HL-60 (cell line): ENCODE measurements around the gene FBH1.

ENCODE experiments used
- DNase-seq, 2 experiments: peaks; one replicate each; pipeline ENCODE4 v3.0.0-alpha.2; 2010 to 2020; ENCODE audit warnings: low read depth in 1 of 2, low spot score in 1 of 2
- H3K27ac ChIP-seq: fragments of 250-450 bp; sonication (Bioruptor Pico); replicated peaks from 2 replicates; pipeline ENCODE4 v1.5.1; 2020; ENCODE audit warnings: mild to moderate bottlenecking, moderate library complexity
- H3K27me3 ChIP-seq: fragments of 250-450 bp; sonication (Bioruptor Pico); 2 replicates; pipeline ENCODE4 v1.5.1; 2021; ENCODE audit warnings: mild to moderate bottlenecking, moderate library complexity; ENCODE audit not compliant: insufficient read depth, poor library complexity, severe bottlenecking
- H3K4me3 ChIP-seq: replicated peaks from 2 replicates; pipeline ENCODE4 v1.5.1; 2011; ENCODE audit warnings: mild to moderate bottlenecking, control low read depth, low read length; ENCODE audit not compliant: insufficient read depth
- GABPA ChIP-seq: IDR thresholded peaks from 2 replicates; pipeline ENCODE4 v1.6.1; 2012; ENCODE audit warnings: low read depth
- POLR2AphosphoS5 ChIP-seq: IDR thresholded peaks from 2 replicates; pipeline ENCODE4 v1.6.1; 2012; ENCODE audit warnings: low read depth
- SPI1 ChIP-seq: IDR thresholded peaks from 2 replicates; pipeline ENCODE4 v1.6.1; 2012; ENCODE audit warnings: low read depth, mild to moderate bottlenecking, borderline replicate concordance
- TF ChIP-seq, protein P1 (sequence below): IDR thresholded peaks from 2 replicates; pipeline ENCODE4 v1.6.1; 2012; ENCODE audit warnings: low read depth; ENCODE audit not compliant: insufficient replicate concordance
- TF ChIP-seq, protein P2 (sequence below): IDR thresholded peaks from one replicate; pipeline ENCODE4 v1.5.1; 2011; ENCODE audit warnings: low read length, control low read depth, inconsistent platforms; ENCODE audit not compliant: insufficient read depth

The FBH1 gene

GRCh38 chr10:5977471-5978229 lies 87.6 kb downstream of the FBH1 start, which contains the start of gene IL15RA:
Gene IL15RA, minus strand, starts transcription at chr10:5977543. Its CDS starts 51 bp downstream, at chr10:5977492.
- no peak within 1 kb of the TSS for H3K27ac ChIP-seq
- TF ChIP-seq POLR2AphosphoS5 (no peak), GABPA (no peak), SPI1 (no peak)
- TF ChIP-seq, protein P1, sequence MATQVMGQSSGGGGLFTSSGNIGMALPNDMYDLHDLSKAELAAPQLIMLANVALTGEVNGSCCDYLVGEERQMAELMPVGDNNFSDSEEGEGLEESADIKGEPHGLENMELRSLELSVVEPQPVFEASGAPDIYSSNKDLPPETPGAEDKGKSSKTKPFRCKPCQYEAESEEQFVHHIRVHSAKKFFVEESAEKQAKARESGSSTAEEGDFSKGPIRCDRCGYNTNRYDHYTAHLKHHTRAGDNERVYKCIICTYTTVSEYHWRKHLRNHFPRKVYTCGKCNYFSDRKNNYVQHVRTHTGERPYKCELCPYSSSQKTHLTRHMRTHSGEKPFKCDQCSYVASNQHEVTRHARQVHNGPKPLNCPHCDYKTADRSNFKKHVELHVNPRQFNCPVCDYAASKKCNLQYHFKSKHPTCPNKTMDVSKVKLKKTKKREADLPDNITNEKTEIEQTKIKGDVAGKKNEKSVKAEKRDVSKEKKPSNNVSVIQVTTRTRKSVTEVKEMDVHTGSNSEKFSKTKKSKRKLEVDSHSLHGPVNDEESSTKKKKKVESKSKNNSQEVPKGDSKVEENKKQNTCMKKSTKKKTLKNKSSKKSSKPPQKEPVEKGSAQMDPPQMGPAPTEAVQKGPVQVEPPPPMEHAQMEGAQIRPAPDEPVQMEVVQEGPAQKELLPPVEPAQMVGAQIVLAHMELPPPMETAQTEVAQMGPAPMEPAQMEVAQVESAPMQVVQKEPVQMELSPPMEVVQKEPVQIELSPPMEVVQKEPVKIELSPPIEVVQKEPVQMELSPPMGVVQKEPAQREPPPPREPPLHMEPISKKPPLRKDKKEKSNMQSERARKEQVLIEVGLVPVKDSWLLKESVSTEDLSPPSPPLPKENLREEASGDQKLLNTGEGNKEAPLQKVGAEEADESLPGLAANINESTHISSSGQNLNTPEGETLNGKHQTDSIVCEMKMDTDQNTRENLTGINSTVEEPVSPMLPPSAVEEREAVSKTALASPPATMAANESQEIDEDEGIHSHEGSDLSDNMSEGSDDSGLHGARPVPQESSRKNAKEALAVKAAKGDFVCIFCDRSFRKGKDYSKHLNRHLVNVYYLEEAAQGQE: no peak
- TF ChIP-seq, protein P2, sequence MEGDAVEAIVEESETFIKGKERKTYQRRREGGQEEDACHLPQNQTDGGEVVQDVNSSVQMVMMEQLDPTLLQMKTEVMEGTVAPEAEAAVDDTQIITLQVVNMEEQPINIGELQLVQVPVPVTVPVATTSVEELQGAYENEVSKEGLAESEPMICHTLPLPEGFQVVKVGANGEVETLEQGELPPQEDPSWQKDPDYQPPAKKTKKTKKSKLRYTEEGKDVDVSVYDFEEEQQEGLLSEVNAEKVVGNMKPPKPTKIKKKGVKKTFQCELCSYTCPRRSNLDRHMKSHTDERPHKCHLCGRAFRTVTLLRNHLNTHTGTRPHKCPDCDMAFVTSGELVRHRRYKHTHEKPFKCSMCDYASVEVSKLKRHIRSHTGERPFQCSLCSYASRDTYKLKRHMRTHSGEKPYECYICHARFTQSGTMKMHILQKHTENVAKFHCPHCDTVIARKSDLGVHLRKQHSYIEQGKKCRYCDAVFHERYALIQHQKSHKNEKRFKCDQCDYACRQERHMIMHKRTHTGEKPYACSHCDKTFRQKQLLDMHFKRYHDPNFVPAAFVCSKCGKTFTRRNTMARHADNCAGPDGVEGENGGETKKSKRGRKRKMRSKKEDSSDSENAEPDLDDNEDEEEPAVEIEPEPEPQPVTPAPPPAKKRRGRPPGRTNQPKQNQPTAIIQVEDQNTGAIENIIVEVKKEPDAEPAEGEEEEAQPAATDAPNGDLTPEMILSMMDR: no peak
- DNase-seq: peak in 1 of 2 experiments; percentile 27
- peak within 1 kb of the TSS; percentile 56 for H3K4me3 ChIP-seq
- no peaks in the 10 kb centered on the region for H3K27me3 ChIP-seq

DNA sequence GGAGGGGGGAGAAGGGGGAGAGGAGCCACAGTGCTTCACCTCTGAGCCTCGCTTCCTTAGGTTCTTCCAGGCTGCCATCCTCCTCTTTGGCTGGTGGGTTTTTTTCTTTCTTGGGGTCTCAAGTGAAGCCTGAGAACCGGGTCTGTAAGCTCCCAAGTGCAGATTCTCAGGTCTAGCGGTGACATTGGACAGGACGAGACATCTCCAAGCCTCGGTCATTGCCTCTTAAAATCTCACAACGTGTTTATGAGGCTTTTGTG lies 88.1 kb downstream of the FBH1 start:
- no peaks in the 10 kb centered on the region for H3K27me3 ChIP-seq

DNA sequence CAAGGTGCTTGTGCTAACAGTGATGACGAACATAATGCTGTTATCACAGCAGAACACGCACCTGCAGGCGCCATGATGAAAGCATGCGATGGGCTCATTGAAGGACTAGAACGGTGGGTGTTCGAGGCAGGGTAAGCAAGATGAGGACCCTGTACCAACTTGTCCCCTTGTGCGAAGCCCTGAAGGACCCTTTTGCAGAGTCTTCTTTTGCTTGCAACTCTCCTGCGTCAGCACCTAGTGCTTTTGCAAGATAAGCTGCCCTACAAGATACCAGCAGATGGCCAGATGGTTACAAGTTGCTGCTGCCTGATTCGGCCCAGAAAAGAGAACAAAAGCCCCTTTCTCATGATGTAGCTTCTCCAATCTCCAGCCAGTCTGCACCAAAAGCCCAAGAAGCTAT lies 91.5 kb downstream of the FBH1 start:
- Histone ChIP-seq H3K27me3 (no peaks in the 10 kb centered on the region), H3K4me3 (no peak overlapping the region), H3K27ac (no peak overlapping the region)
- TF ChIP-seq, protein P1: no peak
- TF ChIP-seq, protein P2: no peak
- TF ChIP-seq POLR2AphosphoS5: no peak
- no peak for TF ChIP-seq GABPA
- no peak for TF ChIP-seq SPI1
- no peak for DNase-seq

More for the DNA sequence above, 88.1 kb downstream of the FBH1 start:
- no peak for DNase-seq
- TF ChIP-seq, protein P1: no peak
- TF ChIP-seq SPI1: no peak
- TF ChIP-seq, protein P2: no peak
- no peak overlapping the region for H3K27ac ChIP-seq
- peak overlapping the region; percentile 56 for H3K4me3 ChIP-seq
